Erythroblast (primary cell): ENCODE measurements around the gene EPHB3.

Experiments
- DNase-seq, 2 experiments: peaks; one replicate each; lab custom pipeline; 2025; lab: John Stamatoyannopoulos, UW
- GATA1 ChIP-seq: IDR thresholded peaks from 2 replicates; pipeline ENCODE4 v1.6.1; 2011; ENCODE audit warnings: low read depth, mild to moderate bottlenecking, control low read depth, low read length, moderate library complexity
- POLR2A ChIP-seq: IDR thresholded peaks from 2 replicates; pipeline ENCODE4 v1.6.1; 2011; ENCODE audit warnings: mild to moderate bottlenecking, low read length

EPHB3 gene

DNA sequence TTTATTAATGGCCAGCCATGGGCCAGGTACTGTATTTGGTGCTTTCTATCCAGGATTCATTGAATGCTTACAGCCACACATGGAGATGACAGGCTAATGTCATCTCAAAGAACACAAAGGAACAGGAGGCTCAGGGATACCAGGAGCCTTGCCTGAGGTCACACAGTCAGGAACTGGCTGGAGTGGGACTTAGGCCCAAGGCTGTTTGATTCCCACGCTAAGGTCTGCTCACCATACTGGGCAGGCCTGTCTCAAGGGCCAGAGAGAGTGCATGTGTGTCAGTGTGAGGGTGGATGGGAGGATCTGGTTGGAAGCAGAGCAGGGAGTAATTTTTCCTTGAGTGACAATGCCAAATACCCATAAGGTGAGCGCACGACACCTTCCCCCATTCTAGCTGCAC is 37.6 kb downstream of the EPHB3 start:
- no peak for TF ChIP-seq POLR2A
- TF ChIP-seq GATA1: no peak
- no peak for DNase-seq

GRCh38 chr3:184600685-184601377 is 39.2 kb downstream of the EPHB3 start:
- TF ChIP-seq GATA1 (no peak), POLR2A (no peak)
- no peak for DNase-seq

- TF ChIP-seq POLR2A (no peak), GATA1 (no peak)
- no peak for DNase-seq
Observed at GRCh38 chr3:184601576-184602371, 40.2 kb downstream of the EPHB3 start.

DNA sequence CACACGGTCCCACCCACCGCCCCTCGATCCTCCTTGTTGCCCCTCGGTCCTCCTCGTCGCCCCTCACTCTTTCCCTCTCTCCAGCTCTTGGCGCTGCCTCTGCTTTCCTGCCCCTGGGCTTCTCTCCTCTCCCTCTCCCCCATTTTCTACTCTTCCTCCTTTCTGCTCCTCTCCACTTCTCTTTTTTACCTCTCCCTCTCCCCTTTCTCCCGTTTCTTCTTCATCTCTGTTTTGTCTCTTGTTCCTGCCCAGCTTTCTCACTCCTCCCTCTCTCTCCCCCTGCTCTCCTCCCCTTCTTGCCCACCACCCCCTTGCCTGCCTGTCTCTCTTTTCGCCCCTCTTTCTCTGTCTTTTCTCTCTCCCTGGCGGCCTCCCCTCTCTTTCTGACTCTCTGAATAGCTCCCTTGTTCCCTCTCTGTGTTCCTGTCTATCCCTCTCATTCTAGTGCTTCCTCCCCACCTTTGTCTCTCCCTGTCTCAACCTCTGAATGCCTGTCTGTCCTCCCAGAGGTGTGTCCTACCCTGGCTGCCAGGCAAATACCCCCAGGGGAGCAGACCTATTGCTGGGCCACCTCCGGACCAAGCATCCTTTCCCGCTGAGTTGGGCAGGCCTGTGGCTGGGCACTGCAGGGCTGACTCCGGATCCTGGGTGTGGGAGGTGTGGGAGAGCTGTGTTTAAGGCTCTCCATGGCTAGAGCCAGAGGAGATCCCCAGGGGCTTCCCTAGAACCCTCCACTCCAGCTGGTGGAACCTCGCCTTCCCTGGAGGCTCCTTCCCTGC is 41.0 kb downstream of the EPHB3 start:
- DNase-seq: no peak
- TF ChIP-seq POLR2A: no peak
- TF ChIP-seq GATA1: no peak

- DNase-seq: no peak
- TF ChIP-seq POLR2A: no peak
- TF ChIP-seq GATA1: no peak
Observed at GRCh38 chr3:184603151-184604030, 41.8 kb downstream of the EPHB3 start.

- TF ChIP-seq POLR2A: no peak
- TF ChIP-seq GATA1: no peak
- DNase-seq: no peak
Observed at GRCh38 chr3:184604039-184604601, 42.5 kb downstream of the EPHB3 start.

DNA sequence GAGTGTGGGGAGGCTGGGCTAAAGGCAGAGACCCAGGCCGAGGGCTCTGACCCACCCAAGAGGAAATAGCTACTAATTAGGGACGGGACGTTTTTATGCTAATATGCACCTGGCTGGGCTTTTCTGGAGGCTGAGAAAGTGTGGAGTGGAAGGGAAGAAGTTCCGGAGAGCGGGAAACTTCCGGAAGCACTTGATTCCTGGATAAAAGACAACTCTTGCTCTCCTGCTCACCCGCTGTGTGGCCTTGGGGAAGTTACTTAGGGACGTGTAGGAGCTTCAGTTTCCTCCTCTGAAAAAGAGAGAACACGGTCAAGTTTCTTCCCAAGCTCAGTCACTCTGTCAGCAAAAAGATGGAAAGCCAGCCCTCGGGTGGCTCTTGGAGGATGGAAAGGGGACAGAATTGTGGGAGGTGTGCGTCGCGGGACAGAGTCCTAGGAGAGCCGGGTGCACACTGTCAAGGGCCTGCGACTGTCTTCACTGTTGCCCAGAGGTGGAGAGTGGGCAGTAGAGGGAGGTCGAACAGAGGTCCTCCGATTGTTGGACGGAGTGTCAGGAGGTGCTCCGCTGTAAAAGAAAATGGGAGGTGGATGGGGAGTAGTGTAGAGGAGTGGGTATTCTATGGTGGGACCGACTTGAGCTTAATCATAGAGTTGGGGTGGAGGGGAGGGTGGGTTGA is 43.2 kb downstream of the EPHB3 start:
- TF ChIP-seq GATA1 (no peak), POLR2A (no peak)
- DNase-seq: no peak

DNA sequence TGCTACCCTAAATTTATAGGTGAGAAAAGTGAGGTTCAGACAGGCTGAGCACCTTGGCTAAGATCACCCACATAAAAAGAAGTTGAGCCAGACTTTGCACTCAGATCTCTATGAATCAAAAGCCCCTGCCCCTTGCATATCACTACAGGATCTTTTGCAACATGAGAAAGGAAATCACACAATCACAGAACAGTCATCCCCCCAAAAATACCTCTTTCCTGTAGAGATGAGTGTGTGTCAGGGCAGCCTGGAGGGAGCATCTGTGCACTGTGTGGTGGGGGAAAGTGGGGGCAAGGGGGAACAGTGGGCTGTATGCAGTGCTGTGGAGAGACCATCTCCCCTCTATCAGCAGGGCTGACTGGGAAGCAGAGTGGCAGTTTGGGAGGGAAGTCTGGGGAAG is 46.6 kb downstream of the EPHB3 start:
- TF ChIP-seq POLR2A: no peak
- TF ChIP-seq GATA1: no peak
- no peak for DNase-seq

GRCh38 chr3:184609476-184610244 is 48.1 kb downstream of the EPHB3 start:
- TF ChIP-seq POLR2A: no peak
- no peak for TF ChIP-seq GATA1
- DNase-seq: no peak

DNA sequence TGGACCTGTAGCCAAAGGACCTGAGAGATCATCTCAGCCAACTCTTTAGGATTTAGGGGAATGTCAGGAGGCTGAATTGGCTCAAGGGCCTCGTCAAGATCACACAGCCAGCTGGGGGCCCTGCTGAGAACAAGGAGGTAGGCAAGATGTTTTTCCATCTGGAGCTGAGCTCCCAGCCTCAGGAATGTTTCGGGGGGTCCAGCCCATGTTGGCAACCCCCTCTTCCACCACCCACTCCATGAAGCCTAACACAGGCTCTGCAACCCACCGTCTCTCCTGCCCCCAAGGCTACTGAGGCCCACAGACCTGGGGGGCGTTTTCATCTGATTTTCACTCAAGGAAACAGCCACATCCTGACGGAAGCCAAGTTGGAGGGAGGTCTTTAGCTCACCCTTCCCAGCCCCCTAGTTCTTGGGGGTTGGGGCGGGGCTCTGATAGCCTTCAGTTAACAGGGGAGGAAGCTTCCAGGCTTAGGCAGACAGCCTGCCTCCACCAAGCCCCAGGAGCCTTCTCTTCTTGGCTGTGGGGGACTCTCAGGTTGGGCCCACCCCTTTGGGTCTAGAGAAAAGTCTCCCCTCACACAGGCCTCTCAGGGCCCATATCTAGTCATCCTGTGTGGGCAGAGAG is 48.8 kb downstream of the EPHB3 start:
- TF ChIP-seq POLR2A (no peak), GATA1 (no peak)
- no peak for DNase-seq

DNA sequence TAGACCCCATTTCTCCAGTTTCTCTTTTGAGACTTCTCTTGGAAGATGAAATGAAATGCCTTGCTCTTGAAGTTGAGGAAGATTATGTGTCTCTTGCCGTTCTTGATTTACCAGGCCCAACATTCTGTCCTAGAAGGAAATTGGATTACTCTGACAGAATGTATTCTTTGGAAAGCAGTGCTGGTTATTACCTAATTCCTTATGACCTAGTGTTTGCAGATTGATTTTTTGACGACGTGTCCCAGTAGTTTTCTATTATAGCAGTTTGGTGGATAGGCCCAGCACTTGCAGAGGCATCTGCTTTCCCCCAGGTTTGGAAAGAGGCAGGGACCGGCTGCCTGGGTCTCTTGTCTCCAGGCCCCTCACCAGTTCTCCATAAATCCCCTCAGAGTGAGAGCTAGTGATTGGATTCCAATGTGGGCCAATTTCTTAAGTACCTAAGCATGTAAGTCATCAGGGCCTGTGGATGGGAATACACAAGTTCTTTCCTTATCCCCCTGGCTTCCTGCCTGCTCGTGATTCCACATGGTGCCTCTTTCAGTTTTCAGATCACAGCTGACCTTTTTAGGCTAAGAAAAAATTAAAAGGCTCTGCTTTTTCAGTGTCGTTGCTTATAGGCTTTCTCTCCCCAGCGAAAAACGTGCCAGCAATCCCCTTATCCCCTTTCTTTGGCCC is 50.2 kb downstream of the EPHB3 start:
- no peak for DNase-seq
- no peak for TF ChIP-seq GATA1
- TF ChIP-seq POLR2A: no peak
